ENCODE data around the gene CHD8.

Gene CHD8

GRCh38 chr14:21431126-21431525 is 24.8 kb downstream of the CHD8 start:
- no peak overlapping the region for H3K4me3 ChIP-seq (replicated peaks; ENCODE audit: low read depth, low read length)
- TF ChIP-seq, protein P1, sequence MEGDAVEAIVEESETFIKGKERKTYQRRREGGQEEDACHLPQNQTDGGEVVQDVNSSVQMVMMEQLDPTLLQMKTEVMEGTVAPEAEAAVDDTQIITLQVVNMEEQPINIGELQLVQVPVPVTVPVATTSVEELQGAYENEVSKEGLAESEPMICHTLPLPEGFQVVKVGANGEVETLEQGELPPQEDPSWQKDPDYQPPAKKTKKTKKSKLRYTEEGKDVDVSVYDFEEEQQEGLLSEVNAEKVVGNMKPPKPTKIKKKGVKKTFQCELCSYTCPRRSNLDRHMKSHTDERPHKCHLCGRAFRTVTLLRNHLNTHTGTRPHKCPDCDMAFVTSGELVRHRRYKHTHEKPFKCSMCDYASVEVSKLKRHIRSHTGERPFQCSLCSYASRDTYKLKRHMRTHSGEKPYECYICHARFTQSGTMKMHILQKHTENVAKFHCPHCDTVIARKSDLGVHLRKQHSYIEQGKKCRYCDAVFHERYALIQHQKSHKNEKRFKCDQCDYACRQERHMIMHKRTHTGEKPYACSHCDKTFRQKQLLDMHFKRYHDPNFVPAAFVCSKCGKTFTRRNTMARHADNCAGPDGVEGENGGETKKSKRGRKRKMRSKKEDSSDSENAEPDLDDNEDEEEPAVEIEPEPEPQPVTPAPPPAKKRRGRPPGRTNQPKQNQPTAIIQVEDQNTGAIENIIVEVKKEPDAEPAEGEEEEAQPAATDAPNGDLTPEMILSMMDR (IDR thresholded peaks at IDR 0.05; ENCODE audit: low read length, missing control alignments), result no peak
- no peak for DNase-seq (ENCODE audit: low read depth)

GRCh38 chr14:21428930-21429329 is 27.0 kb downstream of the CHD8 start:
- no peak for DNase-seq (ENCODE audit: low read depth)
- TF ChIP-seq, protein P1 (IDR thresholded peaks at IDR 0.05; ENCODE audit: low read length, missing control alignments), result no peak
- H3K4me3 ChIP-seq (replicated peaks; ENCODE audit: low read depth, low read length), result no peak overlapping the region

DNA sequence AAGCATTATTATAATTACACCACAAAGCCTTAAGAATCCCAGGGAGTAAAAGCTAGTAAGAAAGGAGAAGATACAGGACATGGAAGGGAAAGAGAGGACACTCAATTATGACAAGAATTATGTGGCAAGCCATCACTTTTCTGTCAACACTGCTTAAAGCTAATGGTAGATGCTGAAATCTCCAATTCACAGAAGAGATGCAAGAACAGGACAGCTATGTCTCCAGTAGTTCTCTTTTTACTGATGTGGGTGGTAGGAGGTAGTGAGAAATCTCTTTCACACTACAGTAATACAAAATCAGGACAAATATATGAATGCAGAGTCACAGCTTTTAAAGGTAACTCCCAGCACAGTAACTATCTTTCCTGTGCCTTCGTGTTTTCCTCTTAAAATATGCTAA is 29.2 kb downstream of the CHD8 start:
- no peak overlapping the region for H3K4me3 ChIP-seq (replicated peaks; ENCODE audit: low read depth, low read length)
- DNase-seq (ENCODE audit: low read depth), result no peak
- TF ChIP-seq, protein P1 (IDR thresholded peaks at IDR 0.05; ENCODE audit: low read length, missing control alignments), result no peak

DNA sequence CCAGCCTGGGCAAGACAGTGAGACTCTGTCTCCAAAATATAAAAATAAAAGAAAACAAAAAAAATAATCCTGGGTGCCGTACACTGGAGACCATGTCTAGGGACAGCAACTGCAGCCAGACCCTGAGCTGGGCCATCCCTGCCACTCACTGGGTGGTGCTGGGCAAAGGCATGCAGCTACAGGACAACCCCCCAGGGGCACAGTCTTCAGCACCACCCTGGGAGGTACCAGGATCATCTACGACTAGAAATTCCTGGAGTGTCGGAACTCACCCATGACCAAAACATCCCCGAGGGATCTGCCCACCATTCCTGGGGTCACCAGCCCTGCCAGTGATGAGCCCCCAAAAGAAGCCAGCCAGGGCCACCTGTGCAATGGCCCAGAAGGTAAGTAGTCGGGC is 36.4 kb downstream of the CHD8 start:
- no peak overlapping the region for H3K4me3 ChIP-seq (replicated peaks; ENCODE audit: low read depth, low read length)
- TF ChIP-seq, protein P1 (IDR thresholded peaks at IDR 0.05; ENCODE audit: low read length, missing control alignments), result no peak
- DNase-seq (ENCODE audit: low read depth), result no peak

GRCh38 chr14:21415329-21415728 is 40.6 kb downstream of the CHD8 start:
- TF ChIP-seq, protein P1 (IDR thresholded peaks at IDR 0.05; ENCODE audit: low read length, missing control alignments), result no peak
- H3K4me3 ChIP-seq (replicated peaks; ENCODE audit: low read depth, low read length), result no peak overlapping the region
- DNase-seq (ENCODE audit: low read depth), result no peak

GRCh38 chr14:21414137-21414631 is 41.7 kb downstream of the CHD8 start:
- no peak for DNase-seq (ENCODE audit: low read depth)
- no peak overlapping the region for H3K4me3 ChIP-seq (replicated peaks; ENCODE audit: low read depth, low read length)
- TF ChIP-seq, protein P1 (IDR thresholded peaks at IDR 0.05; ENCODE audit: low read length, missing control alignments), result no peak

GRCh38 chr14:21408147-21408546 is 47.8 kb downstream of the CHD8 start:
- DNase-seq (ENCODE audit: low read depth), result peak; percentile 76
- TF ChIP-seq, protein P1 (IDR thresholded peaks at IDR 0.05; ENCODE audit: low read length, missing control alignments), result no peak
- H3K4me3 ChIP-seq (replicated peaks; ENCODE audit: low read depth, low read length), result no peak overlapping the region

Measured in fibroblast of pulmonary artery (primary cell).